GM21723 (cell line): ENCODE data around the gene IGFBPL1.

ENCODE experiments used
- ATAC-seq: cut with Tn5 transposase; IDR thresholded peaks from one replicate; pipeline ENCODE4 v1.9.1; 2021; ENCODE audit warnings: mild to moderate bottlenecking, moderate library complexity; ENCODE audit not compliant: unreplicated experiment

The IGFBPL1 gene

GRCh38 chr9:38432922-38433510, 8.8 kb upstream of the IGFBPL1 start:
- ATAC-seq: peak; percentile 59

- no peak for ATAC-seq
Observed at GRCh38 chr9:38431116-38431515, 6.9 kb upstream of the IGFBPL1 start.

- no peak for ATAC-seq
Observed at GRCh38 chr9:38428062-38428461, 3.8 kb upstream of the IGFBPL1 start.

- ATAC-seq: no peak
Observed at GRCh38 chr9:38424918-38425317, 664 bp upstream of the IGFBPL1 start.

- ATAC-seq: no peak
Observed at GRCh38 chr9:38423273-38423972, 831 bp downstream of the IGFBPL1 start.

GRCh38 chr9:38422555-38423260, 1.5 kb downstream of the IGFBPL1 start:
- no peak for ATAC-seq

GRCh38 chr9:38421498-38422211, 2.6 kb downstream of the IGFBPL1 start:
- no peak for ATAC-seq

GRCh38 chr9:38419181-38419580, 5.1 kb downstream of the IGFBPL1 start:
- no peak for ATAC-seq

- ATAC-seq: no peak
Observed at GRCh38 chr9:38418366-38418765, 5.9 kb downstream of the IGFBPL1 start.

GRCh38 chr9:38417003-38417945, 7.0 kb downstream of the IGFBPL1 start:
- ATAC-seq: no peak

GRCh38 chr9:38416461-38416860, 7.8 kb downstream of the IGFBPL1 start:
- ATAC-seq: no peak

GRCh38 chr9:38415856-38416255, 8.4 kb downstream of the IGFBPL1 start:
- ATAC-seq: no peak

GRCh38 chr9:38414040-38414723, 10.1 kb downstream of the IGFBPL1 start:
- no peak for ATAC-seq

GRCh38 chr9:38413283-38413682, 11.0 kb downstream of the IGFBPL1 start:
- no peak for ATAC-seq

GRCh38 chr9:38412751-38413150, 11.5 kb downstream of the IGFBPL1 start:
- no peak for ATAC-seq

GRCh38 chr9:38408719-38409118, 15.5 kb downstream of the IGFBPL1 start:
- no peak for ATAC-seq

- ATAC-seq: no peak
Observed at GRCh38 chr9:38406476-38407186, 17.6 kb downstream of the IGFBPL1 start.

- no peak for ATAC-seq
Observed at GRCh38 chr9:38405785-38406184, 18.5 kb downstream of the IGFBPL1 start.

- no peak for ATAC-seq
Observed at GRCh38 chr9:38404314-38404713, 19.9 kb downstream of the IGFBPL1 start.
